Bronchial epithelial cell (primary cell): ENCODE results near the gene CWC27. TPM values are rescaled to one million over a fixed set of nuclear protein-coding genes. Genes with fewer than 3 reads are reported as not detected.

Experiments used
- DNase-seq: peaks from one replicate; pipeline ENCODE4 v3.0.0-alpha.2; 2010; ENCODE audit warnings: low read depth
- FAIRE-seq: peaks from 2 replicates; lab custom pipeline; 2011; peaks lifted over from hg19 to GRCh38; lab: Jason Lieb, UNC
- H3K27me3 ChIP-seq: 2 replicates; pipeline ENCODE4 v1.5.1; 2011; ENCODE audit warnings: low read length; ENCODE audit not compliant: control insufficient read depth, insufficient read depth
- H3K36me3 ChIP-seq: 2 replicates; pipeline ENCODE4 v1.5.1; 2011; ENCODE audit warnings: low read length; ENCODE audit not compliant: control insufficient read depth, insufficient read depth
- H3K4me3 ChIP-seq: 2 replicates; pipeline ENCODE4 v1.5.1; 2011; ENCODE audit warnings: mild to moderate bottlenecking, low read depth, low read length, control low read depth
- total RNA-seq: library from RNA; depleted of rRNA; stranded (reverse); fragments of >200 nt; gene quantifications from 2 replicates; pipeline ENCODE4 v1.2.1, GENCODE V29; 2014
- TF ChIP-seq, protein P1 (sequence below): IDR thresholded peaks from 2 replicates; pipeline ENCODE4 v1.5.1; 2011; ENCODE audit warnings: mild to moderate bottlenecking, moderate library complexity, low read length, control low read depth, inconsistent platforms; ENCODE audit not compliant: insufficient read depth, severe bottlenecking

Gene CWC27
- total RNA-seq, 1 donor from 2014 or later: 24.7 TPM

DNA sequence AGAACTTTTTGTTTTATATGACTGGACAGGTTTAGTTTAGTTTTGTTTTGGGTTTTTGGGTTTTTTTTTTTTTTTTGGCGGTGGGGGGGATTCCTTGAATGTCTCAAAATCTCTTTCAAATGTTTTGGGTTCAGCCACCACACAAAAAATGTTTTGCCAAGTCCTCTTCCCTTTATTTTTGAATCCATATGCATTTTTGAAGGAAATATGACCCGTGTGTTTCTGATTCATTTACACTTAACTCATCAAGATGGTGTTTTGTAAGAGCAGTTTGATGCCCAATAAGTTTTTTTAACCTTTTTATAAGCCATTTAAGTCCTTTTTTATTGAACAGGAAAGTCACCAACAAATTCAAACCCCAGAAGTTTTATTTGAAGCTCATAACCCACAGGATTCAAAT lies 209.8 kb downstream of the CWC27 start:
- DNase-seq (no peak), FAIRE-seq (no peak)
- no peaks in the 10 kb centered on the region for H3K27me3 ChIP-seq

DNA sequence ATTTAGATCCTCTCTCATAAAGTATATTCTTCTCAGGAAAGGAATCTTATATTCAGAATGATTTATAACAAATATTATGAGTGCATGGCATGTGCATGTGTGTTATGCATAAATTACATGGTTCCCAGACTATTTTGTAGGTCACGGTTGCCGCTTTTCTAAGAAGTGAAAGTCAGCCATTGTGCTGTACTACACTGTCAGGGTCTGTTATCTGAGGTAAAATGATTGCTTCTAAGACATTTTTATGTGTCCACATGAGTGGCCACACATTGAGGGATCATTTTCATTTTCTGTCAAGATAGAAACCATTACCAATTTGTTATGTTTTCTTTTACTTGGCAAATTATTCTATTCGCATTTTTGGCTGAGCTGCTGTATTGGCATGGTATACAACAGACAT lies 210.8 kb downstream of the CWC27 start:
- no peak for FAIRE-seq

More for the DNA sequence above, 209.8 kb downstream of the CWC27 start:
- Histone ChIP-seq H3K4me3 (no peak overlapping the region), H3K36me3 (no peaks in the 10 kb centered on the region)
- TF ChIP-seq, protein P1, sequence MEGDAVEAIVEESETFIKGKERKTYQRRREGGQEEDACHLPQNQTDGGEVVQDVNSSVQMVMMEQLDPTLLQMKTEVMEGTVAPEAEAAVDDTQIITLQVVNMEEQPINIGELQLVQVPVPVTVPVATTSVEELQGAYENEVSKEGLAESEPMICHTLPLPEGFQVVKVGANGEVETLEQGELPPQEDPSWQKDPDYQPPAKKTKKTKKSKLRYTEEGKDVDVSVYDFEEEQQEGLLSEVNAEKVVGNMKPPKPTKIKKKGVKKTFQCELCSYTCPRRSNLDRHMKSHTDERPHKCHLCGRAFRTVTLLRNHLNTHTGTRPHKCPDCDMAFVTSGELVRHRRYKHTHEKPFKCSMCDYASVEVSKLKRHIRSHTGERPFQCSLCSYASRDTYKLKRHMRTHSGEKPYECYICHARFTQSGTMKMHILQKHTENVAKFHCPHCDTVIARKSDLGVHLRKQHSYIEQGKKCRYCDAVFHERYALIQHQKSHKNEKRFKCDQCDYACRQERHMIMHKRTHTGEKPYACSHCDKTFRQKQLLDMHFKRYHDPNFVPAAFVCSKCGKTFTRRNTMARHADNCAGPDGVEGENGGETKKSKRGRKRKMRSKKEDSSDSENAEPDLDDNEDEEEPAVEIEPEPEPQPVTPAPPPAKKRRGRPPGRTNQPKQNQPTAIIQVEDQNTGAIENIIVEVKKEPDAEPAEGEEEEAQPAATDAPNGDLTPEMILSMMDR: no peak

DNA sequence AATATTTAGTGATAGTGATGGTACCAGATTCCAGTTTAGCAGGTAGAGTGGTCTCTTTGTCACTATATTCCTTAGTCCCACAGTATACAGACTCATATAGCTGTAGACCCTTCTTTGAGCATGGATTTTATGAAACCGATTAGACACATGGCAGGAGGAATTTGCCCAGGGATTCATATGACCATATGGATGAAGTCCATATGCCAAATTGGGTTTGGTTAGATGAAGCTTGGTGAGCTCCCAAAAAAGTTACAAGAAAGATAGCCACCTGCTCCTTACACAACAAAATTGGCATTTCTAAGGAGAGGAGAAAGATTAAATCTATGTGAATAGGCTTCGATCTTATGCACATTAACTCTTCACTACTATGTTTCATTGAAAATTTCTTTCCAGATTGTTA lies 211.4 kb downstream of the CWC27 start:
- Histone ChIP-seq H3K4me3 (no peak overlapping the region), H3K36me3 (no peaks in the 10 kb centered on the region), H3K27me3 (no peaks in the 10 kb centered on the region)
- no peak for DNase-seq
- TF ChIP-seq, protein P1: no peak
- no peak for FAIRE-seq

More for the DNA sequence above, 210.8 kb downstream of the CWC27 start:
- TF ChIP-seq, protein P1: no peak
- no peaks in the 10 kb centered on the region for H3K36me3 ChIP-seq
- H3K4me3 ChIP-seq: no peak overlapping the region
- DNase-seq: no peak
- no peaks in the 10 kb centered on the region for H3K27me3 ChIP-seq

DNA sequence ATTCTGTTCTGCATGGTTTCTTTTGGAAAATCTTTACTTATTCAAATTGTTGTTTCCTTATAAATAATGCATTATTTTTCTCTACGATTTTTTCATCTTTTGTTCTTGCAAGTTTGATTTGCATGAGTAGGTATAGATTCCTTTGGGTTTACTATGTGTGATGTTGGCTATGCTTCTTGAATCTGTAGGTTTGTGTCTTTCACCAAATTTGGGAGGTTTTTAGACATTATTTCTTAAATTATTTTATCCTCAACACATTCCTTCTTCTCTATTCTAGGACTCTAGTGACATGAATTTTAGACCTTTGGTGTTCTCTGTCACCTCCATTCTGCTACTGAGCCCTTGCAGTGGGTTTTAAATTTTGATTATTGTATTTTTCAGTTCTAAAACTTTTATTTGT lies 219.0 kb downstream of the CWC27 start:
- no peak overlapping the region for H3K4me3 ChIP-seq
- no peaks in the 10 kb centered on the region for H3K27me3 ChIP-seq
- DNase-seq (no peak), FAIRE-seq (no peak)
- TF ChIP-seq, protein P1: no peak
- H3K36me3 ChIP-seq: no peaks in the 10 kb centered on the region

DNA sequence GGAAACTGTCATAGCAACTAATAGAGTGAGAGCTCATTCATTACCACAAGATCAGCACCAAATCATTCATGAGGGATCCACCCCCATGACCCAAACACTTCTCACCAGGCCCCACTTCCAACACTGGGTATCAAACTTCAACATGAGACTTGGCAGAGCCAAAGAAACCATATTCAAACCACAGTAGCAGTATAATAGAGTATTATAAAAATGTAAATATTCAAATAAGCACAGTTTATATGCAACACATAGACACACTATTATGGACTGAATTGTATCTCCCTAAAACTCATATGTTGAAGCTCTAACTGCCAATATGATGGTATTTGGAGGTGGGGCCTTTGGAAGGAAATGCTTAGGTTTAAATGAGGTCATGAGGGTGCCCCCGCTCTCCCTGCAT lies 240.5 kb downstream of the CWC27 start:
- DNase-seq: no peak
- TF ChIP-seq, protein P1: no peak
- FAIRE-seq: no peak
- Histone ChIP-seq H3K36me3 (no peaks in the 10 kb centered on the region), H3K4me3 (no peak overlapping the region), H3K27me3 (no peaks in the 10 kb centered on the region)

DNA sequence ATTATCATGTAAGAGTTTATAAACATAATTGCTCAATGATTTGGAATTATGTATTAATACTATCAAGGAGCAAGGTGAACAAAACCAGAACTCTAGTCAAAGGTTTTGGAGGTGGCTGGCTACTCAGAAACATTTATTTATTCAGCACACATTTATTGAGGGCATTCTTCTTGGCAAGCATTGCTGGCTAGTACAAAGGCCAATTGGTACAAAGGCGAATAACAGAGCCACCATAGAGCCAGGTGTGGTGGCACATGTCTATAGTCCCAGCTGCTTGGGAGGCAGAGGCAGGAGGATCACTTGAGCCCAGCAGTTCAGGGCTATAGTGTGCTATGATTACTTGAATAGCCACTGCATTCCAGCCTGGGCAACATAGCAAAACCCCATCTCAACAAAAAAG lies 242.1 kb downstream of the CWC27 start:
- Histone ChIP-seq H3K27me3 (no peaks in the 10 kb centered on the region), H3K4me3 (no peak overlapping the region), H3K36me3 (no peaks in the 10 kb centered on the region)
- TF ChIP-seq, protein P1: no peak
- DNase-seq: no peak
- no peak for FAIRE-seq
